Fibroblast of upper back skin (primary cell): Measurements from ENCODE around the gene LAYN.

Experiments used
- DNase-seq: peaks from one replicate; pipeline ENCODE4 v3.0.0-alpha.2; 2013

Gene LAYN

GRCh38 chr11:111540114-111540936 lies at the start of gene LAYN:
Gene LAYN (plus strand): TSS chr11:111540720. CDS start chr11:111540844, 124 bp downstream.
- DNase-seq: peak; percentile 63

DNA sequence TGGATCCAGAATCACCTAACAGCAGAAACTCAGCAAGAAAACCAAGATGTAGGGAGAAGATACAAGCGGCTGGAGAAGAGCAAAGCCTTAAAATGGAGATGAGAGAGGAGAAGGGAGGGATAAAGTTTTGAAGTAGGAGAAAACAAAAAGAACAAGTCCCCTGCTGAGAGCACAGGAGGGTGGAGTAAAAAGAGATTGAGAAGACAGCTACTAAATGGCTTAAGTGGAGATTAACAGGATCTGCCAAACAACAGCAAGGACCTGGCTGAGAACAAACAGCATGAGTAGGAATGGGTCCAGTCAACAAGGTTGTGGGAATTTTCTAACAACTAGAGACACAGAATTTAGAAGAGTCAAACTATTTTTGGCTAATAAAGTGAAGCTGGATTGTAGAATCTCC lies 46.5 kb upstream of the LAYN start:
- DNase-seq: no peak

GRCh38 chr11:111499483-111499882 lies 41.0 kb upstream of the LAYN start:
- no peak for DNase-seq

- DNase-seq: no peak
These were observed 40.0 kb upstream of the LAYN start for GRCh38 chr11:111500481-111500880.

- DNase-seq: no peak
These were observed 37.9 kb upstream of the LAYN start for GRCh38 chr11:111502611-111503010.

- DNase-seq: no peak
These were observed 30.2 kb upstream of the LAYN start for GRCh38 chr11:111510311-111510710.

DNA sequence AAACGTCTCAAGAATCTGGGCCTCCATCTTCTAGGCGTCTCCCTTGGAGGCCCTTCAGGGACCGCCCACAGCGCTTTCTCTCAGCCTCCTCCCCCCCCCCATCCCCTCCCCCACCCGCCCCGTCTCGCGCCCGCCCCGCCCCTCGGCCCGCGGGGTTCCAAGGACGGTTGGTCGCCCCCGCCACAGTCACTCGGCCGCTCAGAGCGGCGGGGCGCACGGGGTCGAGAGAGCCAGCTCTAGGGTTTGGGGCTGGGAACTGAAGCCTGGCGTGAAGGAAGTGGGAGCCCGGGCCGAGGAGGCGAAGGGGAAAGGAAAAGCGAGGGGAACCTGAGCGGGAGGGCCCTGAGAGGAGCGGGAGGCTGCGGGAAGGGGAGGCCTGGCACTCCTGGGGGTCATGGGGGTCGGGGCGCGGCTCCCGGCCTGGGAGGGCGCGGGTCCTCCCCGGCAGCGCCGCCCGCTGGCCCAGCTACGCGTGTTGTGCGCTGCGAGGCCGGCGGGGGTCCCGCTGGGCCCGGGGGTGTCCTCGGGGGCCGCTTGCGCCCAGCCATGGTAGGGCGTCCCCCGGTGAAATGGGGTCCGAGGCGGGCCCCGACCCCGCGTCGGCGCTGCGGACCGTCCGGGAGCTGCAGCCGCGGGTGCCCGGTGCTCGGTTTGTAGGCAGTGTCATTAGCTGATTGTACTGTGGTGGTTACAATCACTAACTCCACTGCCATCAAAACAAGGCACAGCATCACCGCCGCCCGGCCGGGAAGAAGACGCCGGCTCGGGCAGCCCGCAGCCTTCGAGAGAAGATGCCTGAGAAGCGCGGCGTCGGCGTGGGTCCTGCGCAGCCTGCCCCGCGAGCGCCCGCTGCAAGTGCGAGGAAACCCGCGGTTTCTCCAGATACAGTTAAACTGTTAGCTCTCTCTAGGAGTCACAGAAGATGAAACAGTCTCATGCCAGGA lies 28.0 kb upstream of the LAYN start, which contains the start of gene BTG4:
BTG4 (minus strand) TSS at position 91 of the 944 bp plus-strand sequence. CDS start 13,610 bp downstream, outside the sequence.
- no peak for DNase-seq

- DNase-seq: no peak
These were observed 27.3 kb upstream of the LAYN start for GRCh38 chr11:111513240-111513605.

DNA sequence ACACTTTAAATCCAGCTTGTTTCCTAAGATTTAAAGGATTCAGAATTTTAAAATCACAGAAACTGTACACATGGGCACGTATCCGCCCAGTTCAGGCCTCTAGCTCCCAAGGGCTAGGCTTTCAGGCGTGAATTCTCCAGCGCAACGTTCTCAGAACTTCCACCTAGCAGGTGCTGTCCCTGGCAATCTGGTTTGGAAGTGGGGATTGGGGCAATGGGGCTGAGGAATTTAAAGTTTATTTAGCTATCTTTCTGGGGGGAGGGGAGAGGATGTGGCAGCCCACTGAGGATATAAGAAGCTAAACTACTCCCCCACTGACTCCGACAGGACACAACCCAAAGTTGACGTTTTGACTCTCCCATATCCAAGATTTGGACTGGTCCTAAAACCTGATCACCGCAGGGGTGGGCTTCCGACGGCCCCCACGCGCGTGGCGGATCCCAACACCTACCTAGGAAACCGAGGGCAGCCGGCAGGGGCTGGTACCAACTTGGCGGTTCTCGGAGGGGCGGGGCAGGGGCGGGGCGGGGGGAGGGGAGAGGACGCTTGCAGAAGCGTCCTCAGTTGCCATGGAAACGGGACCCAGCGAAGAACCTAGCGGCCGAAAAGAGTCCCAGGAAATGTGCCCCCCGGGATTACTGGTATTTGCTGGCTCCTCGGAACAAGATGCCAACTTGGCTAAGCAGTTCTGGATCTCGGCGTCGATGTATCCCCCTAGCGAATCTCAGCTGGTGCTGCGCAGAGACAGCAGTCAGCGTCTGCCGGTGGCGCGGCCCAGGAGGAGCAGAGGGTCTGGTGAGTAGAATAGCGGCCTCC lies 26.1 kb upstream of the LAYN start, which contains the start of gene HOATZ:
HOATZ (plus strand) TSS at position 563 of the 816 bp plus-strand sequence; CDS start at position 570, 7 bp downstream.
- DNase-seq: no peak

GRCh38 chr11:111515591-111515990 lies 24.9 kb upstream of the LAYN start:
- DNase-seq: no peak

- no peak for DNase-seq
These were observed 21.9 kb upstream of the LAYN start for GRCh38 chr11:111518668-111519067.

- peak; percentile 69 for DNase-seq
These were observed 20.0 kb upstream of the LAYN start for GRCh38 chr11:111520560-111520959.

- peak; percentile 47 for DNase-seq
These were observed 19.4 kb upstream of the LAYN start for GRCh38 chr11:111521135-111521534.

GRCh38 chr11:111522426-111522825 lies 18.1 kb upstream of the LAYN start:
- no peak for DNase-seq

- DNase-seq: no peak
These were observed 17.2 kb upstream of the LAYN start for GRCh38 chr11:111523343-111523742.

- no peak for DNase-seq
These were observed 16.5 kb upstream of the LAYN start for GRCh38 chr11:111524056-111524455.

GRCh38 chr11:111525456-111525855 lies 15.1 kb upstream of the LAYN start:
- no peak for DNase-seq

- peak; percentile 69 for DNase-seq
These were observed 14.0 kb upstream of the LAYN start for GRCh38 chr11:111526501-111526900.

- DNase-seq: no peak
These were observed 13.2 kb upstream of the LAYN start for GRCh38 chr11:111527279-111527678.

GRCh38 chr11:111528557-111528956 lies 12.0 kb upstream of the LAYN start:
- DNase-seq: no peak

DNA sequence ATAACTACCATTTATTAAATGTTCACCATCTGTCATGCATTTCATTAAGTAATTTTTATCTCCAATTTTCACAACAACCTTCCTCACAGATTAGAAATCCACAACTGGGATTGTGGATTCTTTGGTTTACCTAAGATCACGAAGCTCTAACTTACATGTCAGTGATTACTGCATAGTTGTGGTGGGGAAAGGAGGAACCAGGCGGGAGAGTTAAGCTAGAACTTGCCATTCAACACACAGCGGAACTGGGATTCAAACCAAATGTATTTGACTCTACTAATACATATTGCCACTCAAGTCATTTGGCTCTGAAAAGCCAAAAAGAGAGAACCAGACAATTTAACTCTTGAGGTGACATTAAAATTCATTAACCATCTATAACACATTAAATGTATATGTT lies 10.4 kb upstream of the LAYN start:
- peak; percentile 66 for DNase-seq

GRCh38 chr11:111531136-111531535 lies 9.4 kb upstream of the LAYN start:
- DNase-seq: peak; percentile 37
